CD8-positive, alpha-beta memory T cell (primary cell): ENCODE results near the gene MMP28. TPM values are rescaled to one million over a fixed set of nuclear protein-coding genes. Genes with fewer than 3 reads are reported as not detected.
A peak's percentile ranks its signal among the peaks of the same experiment; 100 is the strongest.

Source experiments
- CTCF ChIA-PET: fragments of 350-600 bp; sonication (Branson Sonifier 250); formaldehyde crosslinking; loops from one replicate; lab custom pipeline; 2021; ENCODE audit warnings: antibody characterized with exemption; lab: Charles Lee
- POLR2A ChIA-PET: fragments of 350-600 bp; sonication (Branson Sonifier 250); formaldehyde crosslinking; loops from one replicate; lab custom pipeline; 2021; ENCODE audit warnings: antibody characterized with exemption; lab: Charles Lee
- DNase-seq, 5 donors: peaks; one replicate each; pipeline versions ENCODE4 v3.0.0 to v3.0.0-alpha.2; 2020 to 2022; ENCODE audit warnings: mixed read lengths in 1 of 5
- H3K27ac ChIP-seq: one replicate; pipeline ENCODE4 v1.7.0; 2013; ENCODE audit warnings: low read depth, mild to moderate bottlenecking, low read length, moderate library complexity
- H3K27me3 ChIP-seq: 2 replicates; pipeline ENCODE4 v1.7.0; 2013; ENCODE audit warnings: low read length, mild to moderate bottlenecking; ENCODE audit not compliant: insufficient read depth, poor library complexity, severe bottlenecking
- H3K36me3 ChIP-seq: 2 replicates; pipeline ENCODE4 v1.7.0; 2013; ENCODE audit warnings: mild to moderate bottlenecking, low read length, moderate library complexity; ENCODE audit not compliant: insufficient read depth
- H3K4me1 ChIP-seq: 2 replicates; pipeline ENCODE4 v1.7.0; 2013; ENCODE audit warnings: mild to moderate bottlenecking, low read length, moderate library complexity; ENCODE audit not compliant: insufficient read depth
- H3K4me3 ChIP-seq: 2 replicates; pipeline ENCODE4 v1.7.0; 2013; ENCODE audit warnings: mild to moderate bottlenecking, low read length
- H3K9me3 ChIP-seq: 2 replicates; pipeline ENCODE4 v1.7.0; 2013; ENCODE audit warnings: mild to moderate bottlenecking, low read length
- H3K27ac Mint-ChIP-seq, 8 donors: one replicate each; pipeline ENCODE4 v1.8.0; 2020 to 2021; ENCODE audit warnings: mixed read lengths in 8 of 8, mild to moderate bottlenecking in 6 of 8, inconsistent platforms in 3 of 8, moderate library complexity in 3 of 8
- H3K27me3 Mint-ChIP-seq, 2 donors: one replicate each; pipeline ENCODE4 v1.8.0; 2020 to 2021; ENCODE audit warnings: mixed read lengths in 2 of 2, mild to moderate bottlenecking in 1 of 2, moderate library complexity in 1 of 2
- H3K36me3 Mint-ChIP-seq, 3 donors: one replicate each; pipeline ENCODE4 v1.8.0; 2020 to 2021; ENCODE audit warnings: mixed read lengths in 3 of 3, inconsistent platforms in 1 of 3, mild to moderate bottlenecking in 1 of 3
- H3K4me1 Mint-ChIP-seq, 3 donors: one replicate each; pipeline ENCODE4 v1.8.0; 2020 to 2021; ENCODE audit warnings: mixed read lengths in 3 of 3, inconsistent platforms in 1 of 3, mild to moderate bottlenecking in 1 of 3
- H3K4me3 Mint-ChIP-seq, 7 donors: one replicate each; pipeline ENCODE4 v1.8.0; 2020 to 2021; ENCODE audit warnings: mixed read lengths in 7 of 7, mild to moderate bottlenecking in 6 of 7, moderate library complexity in 4 of 7, inconsistent platforms in 2 of 7
- H3K9me3 Mint-ChIP-seq, 5 donors: one replicate each; pipeline ENCODE4 v1.8.0; 2020 to 2022; ENCODE audit warnings: mixed read lengths in 5 of 5, mild to moderate bottlenecking in 3 of 5, moderate library complexity in 2 of 5, inconsistent platforms in 1 of 5
- polyA plus RNA-seq: library from polyadenylated mRNA; unstranded; fragments of 300-500 nt; fragmentation: Illumina TruSeq; gene quantifications from one replicate; pipeline ENCODE4 v1.2.3, GENCODE V29; 2021
- total RNA-seq, 2 experiments: library from RNA; stranded (reverse); gene quantifications; one replicate each; pipeline ENCODE4 v1.2.3, GENCODE V29; 2021

Gene MMP28
- total and polyA plus RNA-seq, 3 experiments from 2014 or later: not detected

DNA sequence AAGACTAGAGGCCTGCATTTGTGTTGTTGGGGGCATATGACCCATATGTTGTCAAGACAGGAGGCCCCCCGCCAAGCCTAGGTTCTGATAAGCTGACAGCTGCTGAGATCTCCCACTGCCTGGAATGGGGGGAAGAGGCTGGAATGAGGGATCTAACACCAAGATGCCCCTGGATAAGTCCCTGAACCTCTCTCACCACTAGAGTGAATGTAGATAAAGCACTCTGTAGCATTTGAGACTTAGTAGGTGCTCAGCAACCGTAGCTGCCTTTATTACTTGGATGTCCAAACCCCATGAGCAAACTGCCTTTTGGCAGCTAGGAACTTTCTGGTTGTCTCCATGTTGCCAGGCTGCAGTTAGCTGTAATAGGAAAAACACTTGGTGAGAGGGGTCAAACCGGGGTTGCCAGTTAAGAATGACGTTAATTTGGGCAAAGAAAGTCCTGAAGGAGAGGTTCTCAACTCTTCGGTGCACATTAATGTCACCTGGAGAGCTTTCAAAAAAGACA lies 68.4 kb downstream of the MMP28 start:
- H3K27ac ChIP-seq: no peak overlapping the region
- Mint-ChIP-seq H3K27ac (peak overlapping the region in 1 of 8 donors; percentile 39), H3K4me3 (no peak overlapping the region), H3K4me1 (peaks cover 12 to 20% (median 17%) of the 10 kb centered on the region in 3 donors), H3K36me3 (peaks cover 21 to 65% (median 26%) of the 10 kb centered on the region in 3 donors), H3K9me3 (peaks cover 0 to 1% (median 0%) of the 10 kb centered on the region in 5 donors), H3K27me3 (peaks cover 0 to 2% of the 10 kb centered on the region in 2 donors)
- H3K27me3 ChIP-seq: no peaks in the 10 kb centered on the region
- ChIA-PET POLR2A (no interaction called here), CTCF (interaction anchor here (1.1 kb wide), 2 partner anchors 21 to 37 kb away, joined by 3 to 4 read pairs; no protein-coding TSS in a partner anchor)
- DNase-seq: no peak
- H3K4me1 ChIP-seq: peaks cover 8% of the 10 kb centered on the region
- peaks cover 27% of the 10 kb centered on the region for H3K36me3 ChIP-seq
- H3K9me3 ChIP-seq: no peaks in the 10 kb centered on the region
- no peak overlapping the region for H3K4me3 ChIP-seq

DNA sequence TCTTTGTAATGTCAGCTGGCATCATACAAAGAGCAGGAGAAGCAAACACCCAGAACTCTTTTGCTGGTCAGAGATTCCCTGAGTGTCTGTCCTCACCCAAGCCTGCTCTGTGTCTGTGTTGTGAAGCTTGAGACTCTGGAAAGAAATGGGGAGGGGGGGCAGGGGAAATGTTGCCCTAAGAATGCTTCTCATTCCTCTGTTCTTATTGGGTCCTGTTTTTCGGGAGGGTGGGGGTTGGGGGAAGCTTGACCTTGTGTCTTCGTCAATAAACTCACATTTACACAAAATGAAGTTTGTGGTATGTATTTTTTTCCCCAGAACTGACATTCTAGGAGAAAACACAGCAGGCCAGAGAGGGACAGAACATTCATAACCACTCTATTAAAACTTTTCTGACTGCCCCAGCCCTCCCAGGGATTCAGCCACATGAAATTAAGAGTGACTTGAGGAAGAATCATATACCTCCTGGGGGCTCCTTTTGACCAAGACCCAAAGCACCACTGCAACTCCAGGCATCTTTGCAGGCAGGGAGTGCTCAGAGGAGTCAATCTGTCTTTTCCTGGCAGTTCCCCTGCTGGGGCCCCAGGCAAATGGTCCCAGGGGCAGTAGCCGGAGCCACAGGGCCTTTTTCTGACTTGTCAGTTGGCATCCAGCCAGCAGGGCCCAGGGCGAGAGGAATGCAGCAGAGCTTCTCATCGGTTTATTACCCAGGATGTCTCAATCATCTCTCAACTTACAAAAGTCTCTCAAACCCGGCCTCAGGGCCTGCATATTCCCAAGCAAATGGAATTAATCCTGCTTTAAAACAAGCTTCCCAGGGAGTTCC lies 69.1 kb downstream of the MMP28 start:
- CTCF ChIA-PET: interaction anchor here (1.1 kb wide), 1 partner anchor 22 kb away, joined by 4 read pairs; no protein-coding TSS in a partner anchor
- peaks cover 12 to 19% (median 16%) of the 10 kb centered on the region in 3 donors for H3K4me1 Mint-ChIP-seq
- no peak for DNase-seq
- H3K9me3 ChIP-seq: no peaks in the 10 kb centered on the region
- H3K4me3 ChIP-seq: no peak overlapping the region
- peaks cover 8% of the 10 kb centered on the region for H3K4me1 ChIP-seq
- peaks cover 27% of the 10 kb centered on the region for H3K36me3 ChIP-seq
- H3K36me3 Mint-ChIP-seq: peaks cover 21 to 70% (median 30%) of the 10 kb centered on the region in 3 donors
- H3K9me3 Mint-ChIP-seq: peaks cover 0 to 1% (median 0%) of the 10 kb centered on the region in 5 donors
- no peak overlapping the region for H3K27ac ChIP-seq
- no peak overlapping the region for H3K27ac Mint-ChIP-seq
- no peak overlapping the region for H3K4me3 Mint-ChIP-seq
- H3K27me3 ChIP-seq: no peaks in the 10 kb centered on the region
- POLR2A ChIA-PET: no interaction called here
- H3K27me3 Mint-ChIP-seq: peaks cover 0 to 2% of the 10 kb centered on the region in 2 donors

DNA sequence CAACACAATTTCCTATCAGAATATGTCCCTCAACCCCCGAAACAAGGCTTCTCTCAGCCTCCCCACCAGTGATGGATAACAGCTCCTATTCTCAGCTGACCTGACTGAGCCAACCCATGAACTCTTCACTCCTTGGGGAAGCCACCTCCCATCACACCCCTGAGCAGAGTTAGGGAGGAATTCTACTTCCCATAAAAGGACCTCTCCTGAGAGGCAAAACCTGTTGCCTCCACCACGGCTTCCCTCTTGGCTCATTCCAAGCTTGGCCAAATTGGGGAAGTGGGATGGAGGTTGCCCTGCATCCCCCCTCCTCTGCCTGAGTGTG lies 69.7 kb downstream of the MMP28 start:
- no peak overlapping the region for H3K27ac ChIP-seq
- DNase-seq: no peak
- no peak overlapping the region for H3K4me3 Mint-ChIP-seq
- no peaks in the 10 kb centered on the region for H3K9me3 ChIP-seq
- ChIA-PET CTCF (no interaction called here), POLR2A (no interaction called here)
- peaks cover 2% of the 10 kb centered on the region for H3K4me1 ChIP-seq
- peaks cover 21 to 76% (median 28%) of the 10 kb centered on the region in 3 donors for H3K36me3 Mint-ChIP-seq
- peak overlapping the region in 2 of 8 donors; percentile 7 to 42 for H3K27ac Mint-ChIP-seq
- peaks cover 0 to 2% of the 10 kb centered on the region in 2 donors for H3K27me3 Mint-ChIP-seq
- H3K4me1 Mint-ChIP-seq: peaks cover 6 to 14% (median 10%) of the 10 kb centered on the region in 3 donors
- H3K4me3 ChIP-seq: no peak overlapping the region
- peaks cover 27% of the 10 kb centered on the region for H3K36me3 ChIP-seq
- no peaks in the 10 kb centered on the region for H3K27me3 ChIP-seq
- H3K9me3 Mint-ChIP-seq: peaks cover 0 to 1% (median 0%) of the 10 kb centered on the region in 5 donors

DNA sequence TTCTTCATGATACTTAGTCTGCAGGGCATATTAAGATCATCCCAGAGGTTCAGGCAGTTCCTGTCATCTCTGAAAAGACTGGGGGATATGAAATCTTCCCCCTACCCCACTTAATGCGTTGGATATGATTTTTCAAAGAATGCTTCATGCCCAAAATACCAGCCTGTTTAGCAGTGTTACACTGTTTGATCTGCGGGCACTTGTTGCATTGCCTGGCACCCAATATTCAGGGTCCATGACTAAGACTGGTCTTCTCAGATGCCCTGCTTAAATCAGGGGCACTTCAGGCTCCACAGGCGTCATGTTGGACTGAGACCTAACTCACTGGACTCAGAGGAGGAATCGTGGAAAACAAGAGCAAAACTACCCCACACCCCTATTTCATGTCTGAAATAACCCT lies 70.4 kb downstream of the MMP28 start:
- Histone ChIP-seq H3K27me3 (no peaks in the 10 kb centered on the region), H3K9me3 (no peaks in the 10 kb centered on the region), H3K4me1 (no peaks in the 10 kb centered on the region), H3K4me3 (no peak overlapping the region), H3K27ac (no peak overlapping the region), H3K36me3 (peaks cover 27% of the 10 kb centered on the region)
- peaks cover 0 to 1% (median 0%) of the 10 kb centered on the region in 5 donors for H3K9me3 Mint-ChIP-seq
- H3K4me1 Mint-ChIP-seq: peaks cover 0 to 8% (median 5%) of the 10 kb centered on the region in 3 donors
- H3K36me3 Mint-ChIP-seq: peaks cover 22 to 80% (median 30%) of the 10 kb centered on the region in 3 donors
- H3K27ac Mint-ChIP-seq: peak overlapping the region in 2 of 8 donors; percentile 9 to 64
- H3K4me3 Mint-ChIP-seq: no peak overlapping the region
- DNase-seq: no peak
- CTCF ChIA-PET: no interaction called here
- POLR2A ChIA-PET: no interaction called here
- H3K27me3 Mint-ChIP-seq: no peaks in the 10 kb centered on the region

DNA sequence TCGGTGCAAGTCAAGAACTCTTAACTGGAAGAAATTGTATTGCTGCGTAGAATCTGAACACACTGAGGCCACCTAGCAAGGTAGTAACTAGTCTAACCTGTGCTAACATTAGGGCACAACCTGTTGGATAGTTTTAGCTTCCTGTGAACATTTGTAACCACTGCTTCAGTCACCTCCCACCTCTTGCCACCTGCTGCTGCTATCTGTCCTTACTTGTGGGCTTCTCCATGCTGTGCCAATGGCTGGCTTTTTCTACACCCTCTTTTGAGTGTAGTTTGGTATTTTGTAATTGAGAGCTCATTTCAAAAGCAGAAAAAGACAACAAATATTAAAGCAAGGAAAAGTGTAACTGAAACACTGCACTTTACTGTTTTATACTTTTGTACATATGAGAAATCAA lies 71.7 kb downstream of the MMP28 start:
- peaks cover 25 to 89% (median 32%) of the 10 kb centered on the region in 3 donors for H3K36me3 Mint-ChIP-seq
- CTCF ChIA-PET: no interaction called here
- peak overlapping the region in 1 of 8 donors; percentile 51 for H3K27ac Mint-ChIP-seq
- H3K4me3 Mint-ChIP-seq: no peak overlapping the region
- no peak for DNase-seq
- POLR2A ChIA-PET: no interaction called here
- peaks cover 27% of the 10 kb centered on the region for H3K36me3 ChIP-seq
- H3K9me3 ChIP-seq: no peaks in the 10 kb centered on the region
- no peaks in the 10 kb centered on the region for H3K27me3 Mint-ChIP-seq
- no peak overlapping the region for H3K27ac ChIP-seq
- H3K27me3 ChIP-seq: no peaks in the 10 kb centered on the region
- no peak overlapping the region for H3K4me3 ChIP-seq
- no peaks in the 10 kb centered on the region for H3K4me1 ChIP-seq
- H3K4me1 Mint-ChIP-seq: no peaks in the 10 kb centered on the region
- peaks cover 0 to 1% (median 0%) of the 10 kb centered on the region in 5 donors for H3K9me3 Mint-ChIP-seq

DNA sequence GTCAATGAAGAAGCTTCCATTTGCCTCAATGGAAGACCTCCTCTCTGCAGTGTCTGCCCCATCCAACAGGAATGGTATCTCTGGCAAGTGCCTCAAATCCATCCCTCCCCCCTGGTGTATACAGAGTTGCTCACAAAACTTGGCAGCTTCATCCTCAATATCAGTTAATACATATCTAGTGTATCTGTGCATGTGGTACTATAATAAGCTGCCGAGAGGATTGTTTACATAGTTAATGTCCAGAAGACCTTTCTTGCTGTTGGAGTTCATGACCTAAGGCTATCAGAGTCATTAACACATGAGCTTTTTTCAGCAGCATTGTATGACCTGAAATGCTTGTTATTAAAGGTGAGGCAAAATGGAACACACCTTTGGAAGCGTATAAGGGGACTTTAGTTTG lies 78.0 kb downstream of the MMP28 start:
- Histone ChIP-seq H3K36me3 (peaks cover 12% of the 10 kb centered on the region), H3K27me3 (no peaks in the 10 kb centered on the region), H3K4me1 (peaks cover 14% of the 10 kb centered on the region), H3K27ac (no peak overlapping the region), H3K9me3 (no peaks in the 10 kb centered on the region), H3K4me3 (no peak overlapping the region)
- POLR2A ChIA-PET: no interaction called here
- DNase-seq: no peak
- Mint-ChIP-seq H3K4me1 (no peaks in the 10 kb centered on the region), H3K27ac (no peak overlapping the region), H3K4me3 (no peak overlapping the region), H3K9me3 (no peaks in the 10 kb centered on the region), H3K36me3 (peaks cover 7 to 36% (median 24%) of the 10 kb centered on the region in 3 donors), H3K27me3 (no peaks in the 10 kb centered on the region)
- CTCF ChIA-PET: no interaction called here

DNA sequence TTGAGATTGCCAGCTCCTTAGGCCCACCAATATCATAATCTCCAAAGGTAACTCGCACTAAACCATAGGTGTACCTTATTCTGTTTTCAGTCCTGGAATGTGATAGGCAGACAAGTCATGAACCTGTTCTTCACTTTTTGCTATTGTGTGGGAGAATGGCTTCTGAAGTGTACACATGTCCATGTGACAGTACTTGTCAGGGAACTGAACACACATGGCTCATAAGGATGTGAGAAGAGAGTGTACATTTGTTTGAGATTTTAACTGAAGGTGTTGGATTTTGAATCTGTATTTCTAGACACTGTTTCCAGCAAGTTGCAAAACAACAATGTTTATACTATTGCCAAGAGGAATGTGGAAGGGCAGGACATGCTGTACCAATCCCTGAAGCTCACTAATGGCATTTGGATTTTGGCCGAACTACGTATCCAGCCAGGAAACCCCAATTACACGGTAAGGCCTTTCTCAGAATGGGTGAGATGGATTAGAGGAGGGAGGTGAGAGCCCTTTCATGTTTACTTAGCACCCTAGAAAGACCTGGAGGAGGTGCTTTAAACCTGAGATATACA lies 78.5 kb downstream of the MMP28 start:
- ChIA-PET CTCF (interaction anchor here (1.0 kb wide), 1 partner anchor 21 kb away, joined by 3 read pairs; no protein-coding TSS in a partner anchor), POLR2A (no interaction called here)
- H3K36me3 Mint-ChIP-seq: peaks cover 7 to 33% (median 23%) of the 10 kb centered on the region in 3 donors
- peaks cover 0 to 2% (median under 1%) of the 10 kb centered on the region in 3 donors for H3K4me1 Mint-ChIP-seq
- Histone ChIP-seq H3K4me3 (no peak overlapping the region), H3K27me3 (no peaks in the 10 kb centered on the region), H3K36me3 (peaks cover 12% of the 10 kb centered on the region), H3K4me1 (peaks cover 18% of the 10 kb centered on the region), H3K9me3 (no peaks in the 10 kb centered on the region), H3K27ac (no peak overlapping the region)
- no peak for DNase-seq
- no peaks in the 10 kb centered on the region for H3K9me3 Mint-ChIP-seq
- no peak overlapping the region for H3K27ac Mint-ChIP-seq
- H3K27me3 Mint-ChIP-seq: no peaks in the 10 kb centered on the region
- H3K4me3 Mint-ChIP-seq: no peak overlapping the region

DNA sequence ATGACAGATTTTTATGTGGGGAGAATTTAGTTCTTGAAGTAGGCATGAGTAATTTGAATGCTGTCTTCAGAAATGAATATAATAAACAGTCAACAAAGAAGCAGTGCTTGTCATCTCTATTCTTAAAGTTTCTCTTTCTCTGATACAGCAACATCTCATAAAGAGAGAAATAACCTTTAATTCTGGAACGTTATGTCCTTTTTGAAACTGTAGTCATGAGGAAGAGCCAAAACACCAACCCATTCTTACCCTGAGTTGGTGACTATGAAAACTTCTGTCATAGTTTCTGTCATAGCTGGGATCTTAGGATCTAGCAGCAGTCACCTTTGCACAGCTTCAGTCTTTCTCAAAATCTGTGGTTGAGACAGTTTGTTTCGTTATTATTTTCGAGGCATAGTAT lies 79.3 kb downstream of the MMP28 start:
- H3K4me1 Mint-ChIP-seq: peaks cover 0 to 4% (median 1%) of the 10 kb centered on the region in 3 donors
- ChIA-PET POLR2A (no interaction called here), CTCF (interaction anchor here (1.0 kb wide), 1 partner anchor 20 kb away, joined by 3 read pairs; no protein-coding TSS in a partner anchor)
- no peaks in the 10 kb centered on the region for H3K27me3 Mint-ChIP-seq
- H3K4me3 ChIP-seq: no peak overlapping the region
- peaks cover 7 to 34% (median 25%) of the 10 kb centered on the region in 3 donors for H3K36me3 Mint-ChIP-seq
- H3K27me3 ChIP-seq: no peaks in the 10 kb centered on the region
- peaks cover 19% of the 10 kb centered on the region for H3K4me1 ChIP-seq
- DNase-seq: no peak
- H3K27ac Mint-ChIP-seq: no peak overlapping the region
- H3K4me3 Mint-ChIP-seq: no peak overlapping the region
- peaks cover 12% of the 10 kb centered on the region for H3K36me3 ChIP-seq
- H3K9me3 ChIP-seq: no peaks in the 10 kb centered on the region
- H3K27ac ChIP-seq: no peak overlapping the region
- no peaks in the 10 kb centered on the region for H3K9me3 Mint-ChIP-seq
